COLO829 (cell line): ENCODE measurements around the gene MTUS2.
"Not testable (repeated sequence)": the region's sequence is repeated elsewhere in the genome, so short reads cannot be mapped to it uniquely, and the experiment has no call there.

Experiments
- DNase-seq: peaks from one replicate; pipeline ENCODE4 v3.0.0; 2012; ENCODE audit warnings: low spot score

MTUS2 gene

GRCh38 chr13:28958441-28958840 lies 138.3 kb downstream of the MTUS2 start:
- DNase-seq, result no peak

GRCh38 chr13:28964052-28964451 lies 143.9 kb downstream of the MTUS2 start:
- DNase-seq, result no peak

- DNase-seq, result no peak
These were observed 144.7 kb downstream of the MTUS2 start for GRCh38 chr13:28964803-28965202.

- no peak for DNase-seq
These were observed 147.1 kb downstream of the MTUS2 start for GRCh38 chr13:28967029-28967915.

- no peak for DNase-seq
These were observed 156.1 kb downstream of the MTUS2 start for GRCh38 chr13:28976195-28976594.

- no peak for DNase-seq
These were observed 156.5 kb downstream of the MTUS2 start for GRCh38 chr13:28976636-28977035.

GRCh38 chr13:28978574-28978973 lies 158.4 kb downstream of the MTUS2 start:
- no peak for DNase-seq

- no peak for DNase-seq
These were observed 161.4 kb downstream of the MTUS2 start for GRCh38 chr13:28981530-28981929.

GRCh38 chr13:28983641-28984040 lies 163.5 kb downstream of the MTUS2 start:
- DNase-seq, result no peak

- no peak for DNase-seq
These were observed 164.2 kb downstream of the MTUS2 start for GRCh38 chr13:28984326-28984725.

- DNase-seq, result no peak
These were observed 164.7 kb downstream of the MTUS2 start for GRCh38 chr13:28984825-28985224.

GRCh38 chr13:28990378-28990777 lies 170.2 kb downstream of the MTUS2 start:
- not testable (repeated sequence) for DNase-seq

- no peak for DNase-seq
These were observed 171.6 kb downstream of the MTUS2 start for GRCh38 chr13:28991764-28992163.

- no peak for DNase-seq
These were observed 180.7 kb downstream of the MTUS2 start for GRCh38 chr13:29000826-29001225.

GRCh38 chr13:29005035-29005762 lies 185.1 kb downstream of the MTUS2 start:
- DNase-seq, result no peak

- no peak for DNase-seq
These were observed 185.6 kb downstream of the MTUS2 start for GRCh38 chr13:29005763-29006120.

GRCh38 chr13:29006359-29006850 lies 186.3 kb downstream of the MTUS2 start:
- no peak for DNase-seq

GRCh38 chr13:29008296-29008695 lies 188.2 kb downstream of the MTUS2 start:
- no peak for DNase-seq

- no peak for DNase-seq
These were observed 200.2 kb downstream of the MTUS2 start for GRCh38 chr13:29020314-29020713.

- no peak for DNase-seq
These were observed 201.2 kb downstream of the MTUS2 start for GRCh38 chr13:29021311-29021710.

GRCh38 chr13:29021717-29022116 lies 201.6 kb downstream of the MTUS2 start:
- DNase-seq, result no peak

GRCh38 chr13:29022410-29022809 lies 202.3 kb downstream of the MTUS2 start:
- DNase-seq, result no peak

- no peak for DNase-seq
These were observed 202.8 kb downstream of the MTUS2 start for GRCh38 chr13:29022968-29023367.
